Activated T-cell treated with anti-CD3 and anti-CD28 coated beads, Interleukin-2, amount 50 U/mL, for 24 hours (primary cell): Measurements from ENCODE around the gene LRP10.

Experiments
- DNase-seq: peaks from one replicate; pipeline ENCODE4 v3.0.0-alpha.2; 2020
- H3K27ac Mint-ChIP-seq: 2 replicates; pipeline ENCODE4 v1.8.0; 2020; ENCODE audit warnings: mild to moderate bottlenecking, mixed read lengths
- H3K27me3 Mint-ChIP-seq: 2 replicates; pipeline ENCODE4 v1.8.0; 2020; ENCODE audit warnings: mixed read lengths
- H3K36me3 Mint-ChIP-seq: 2 replicates; pipeline ENCODE4 v1.8.0; 2020; ENCODE audit warnings: low read depth, mixed read lengths
- H3K4me1 Mint-ChIP-seq: 2 replicates; pipeline ENCODE4 v1.8.0; 2020; ENCODE audit warnings: low read depth, mixed read lengths
- H3K4me3 Mint-ChIP-seq: 2 replicates; pipeline ENCODE4 v1.8.0; 2020; ENCODE audit warnings: mild to moderate bottlenecking, moderate library complexity, mixed read lengths
- H3K9me3 Mint-ChIP-seq: 2 replicates; pipeline ENCODE4 v1.8.0; 2020; ENCODE audit warnings: mixed read lengths

Gene LRP10

DNA sequence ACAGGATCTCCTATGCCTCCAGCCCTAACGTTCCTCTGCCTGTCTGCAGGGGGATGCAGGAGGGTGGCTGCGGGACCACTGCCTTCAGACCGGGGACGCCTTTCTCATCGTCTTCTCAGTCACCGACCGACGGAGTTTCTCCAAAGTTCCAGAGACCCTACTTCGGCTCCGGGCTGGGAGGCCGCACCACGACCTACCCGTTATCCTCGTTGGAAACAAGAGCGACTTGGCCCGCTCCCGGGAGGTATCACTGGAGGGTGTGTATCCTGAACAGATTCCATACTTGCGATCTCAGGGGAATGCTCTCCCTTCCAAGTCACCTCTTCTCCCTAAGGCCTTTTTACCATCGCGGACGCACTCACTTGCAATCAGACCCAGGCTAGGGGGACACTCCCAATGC is 14.4 kb downstream of the LRP10 start:
- Mint-ChIP-seq H3K4me1 (peaks cover 51% of the 10 kb centered on the region), H3K9me3 (no peaks in the 10 kb centered on the region), H3K27ac (no peak overlapping the region), H3K27me3 (no peaks in the 10 kb centered on the region), H3K36me3 (no peaks in the 10 kb centered on the region), H3K4me3 (peak overlapping the region; percentile 24)
- DNase-seq: no peak

DNA sequence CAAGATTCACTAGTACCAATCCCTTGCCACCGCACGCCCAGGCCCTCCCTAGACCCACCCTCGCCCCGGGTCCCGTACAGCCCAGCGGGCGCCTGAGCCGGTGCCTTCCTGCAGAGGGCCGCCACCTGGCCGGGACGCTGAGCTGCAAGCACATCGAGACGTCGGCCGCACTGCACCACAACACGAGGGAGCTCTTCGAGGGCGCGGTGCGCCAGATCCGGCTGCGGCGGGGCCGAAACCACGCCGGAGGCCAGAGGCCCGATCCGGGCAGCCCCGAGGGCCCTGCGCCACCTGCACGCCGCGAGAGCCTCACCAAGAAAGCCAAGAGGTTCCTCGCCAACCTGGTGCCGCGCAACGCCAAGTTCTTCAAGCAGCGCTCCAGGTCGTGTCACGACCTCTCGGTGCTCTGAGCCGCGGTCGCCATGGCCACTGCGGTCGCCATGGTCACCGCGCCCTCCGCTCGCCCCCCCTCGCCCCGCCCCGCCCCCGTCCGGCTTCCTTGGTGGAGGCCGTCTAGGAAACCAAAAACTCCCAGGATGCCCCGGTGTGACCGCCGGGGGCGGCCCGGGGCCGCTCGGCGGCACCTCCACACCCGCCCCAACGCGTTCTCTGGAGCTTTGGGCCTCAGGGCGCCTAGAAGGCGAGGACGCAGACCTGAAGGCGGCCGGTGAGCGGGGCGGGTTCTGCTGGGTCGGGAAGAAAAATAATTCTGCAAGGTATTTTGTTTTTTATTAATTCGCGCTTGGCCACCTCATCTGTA is 15.1 kb downstream of the LRP10 start:
- H3K4me3 Mint-ChIP-seq: peak overlapping the region; percentile 77
- H3K27ac Mint-ChIP-seq: peak overlapping the region; percentile 86
- H3K9me3 Mint-ChIP-seq: no peaks in the 10 kb centered on the region
- H3K4me1 Mint-ChIP-seq: peaks cover 51% of the 10 kb centered on the region
- H3K36me3 Mint-ChIP-seq: no peaks in the 10 kb centered on the region
- no peaks in the 10 kb centered on the region for H3K27me3 Mint-ChIP-seq
- DNase-seq: peak; percentile 81

DNA sequence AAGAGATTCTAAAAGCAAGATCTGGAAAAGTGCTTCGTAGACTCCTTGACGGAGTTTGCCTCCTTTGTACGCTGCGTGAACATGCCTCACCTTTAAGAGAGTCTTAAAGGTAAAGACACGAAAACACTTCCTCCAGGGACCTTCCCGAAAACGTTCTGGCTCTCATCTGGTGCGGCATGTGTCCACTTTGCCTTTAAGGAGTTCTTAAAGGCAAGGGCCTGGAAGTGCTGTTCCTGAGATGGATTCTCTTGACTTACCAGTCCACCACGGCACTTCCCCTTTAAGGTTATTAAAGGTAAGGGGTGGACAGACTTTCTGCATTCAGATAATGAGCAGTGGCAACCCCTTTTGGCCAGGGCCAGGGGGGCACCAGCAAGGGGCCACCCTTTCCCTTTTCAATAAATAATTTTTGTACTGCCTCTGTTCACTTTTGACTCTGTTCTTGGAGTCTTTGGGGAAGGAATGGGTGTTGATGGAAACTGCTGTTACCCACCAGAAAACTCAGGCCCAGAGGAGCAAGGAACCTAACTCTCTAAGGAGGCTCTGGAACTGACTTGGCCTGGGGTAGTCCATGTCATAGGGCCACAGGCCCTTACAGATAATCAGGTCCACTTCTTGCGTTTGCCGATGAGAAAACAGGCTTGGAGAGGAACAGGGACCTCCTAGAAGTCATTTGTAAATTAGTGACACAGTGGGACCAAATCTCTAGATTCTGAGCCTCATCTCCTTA is 15.9 kb downstream of the LRP10 start:
- H3K4me1 Mint-ChIP-seq: peaks cover 49% of the 10 kb centered on the region
- DNase-seq: no peak
- H3K36me3 Mint-ChIP-seq: no peaks in the 10 kb centered on the region

GRCh38 chr14:22887990-22888378 is 16.4 kb downstream of the LRP10 start:
- Mint-ChIP-seq H3K27ac (peak overlapping the region; percentile 48), H3K9me3 (no peaks in the 10 kb centered on the region), H3K27me3 (no peaks in the 10 kb centered on the region), H3K4me1 (peaks cover 45% of the 10 kb centered on the region), H3K36me3 (peaks cover under 1% of the 10 kb centered on the region), H3K4me3 (peak overlapping the region; percentile 77)
- DNase-seq: peak; percentile 70

More for the DNA sequence above, 15.9 kb downstream of the LRP10 start:
- Mint-ChIP-seq H3K4me3 (peak overlapping the region; percentile 77), H3K27ac (peak overlapping the region; percentile 86), H3K27me3 (no peaks in the 10 kb centered on the region), H3K9me3 (no peaks in the 10 kb centered on the region)

GRCh38 chr14:22888662-22889061 is 17.1 kb downstream of the LRP10 start:
- H3K4me3 Mint-ChIP-seq: no peak overlapping the region
- H3K27me3 Mint-ChIP-seq: no peaks in the 10 kb centered on the region
- H3K9me3 Mint-ChIP-seq: no peaks in the 10 kb centered on the region
- no peak for DNase-seq
- peaks cover 40% of the 10 kb centered on the region for H3K4me1 Mint-ChIP-seq
- H3K27ac Mint-ChIP-seq: no peak overlapping the region
- H3K36me3 Mint-ChIP-seq: peaks cover 4% of the 10 kb centered on the region

GRCh38 chr14:22890416-22890815 is 18.9 kb downstream of the LRP10 start:
- H3K4me1 Mint-ChIP-seq: peaks cover 32% of the 10 kb centered on the region
- peaks cover 4% of the 10 kb centered on the region for H3K36me3 Mint-ChIP-seq
- H3K27ac Mint-ChIP-seq: no peak overlapping the region
- no peak overlapping the region for H3K4me3 Mint-ChIP-seq
- no peak for DNase-seq
- H3K27me3 Mint-ChIP-seq: no peaks in the 10 kb centered on the region
- no peaks in the 10 kb centered on the region for H3K9me3 Mint-ChIP-seq

DNA sequence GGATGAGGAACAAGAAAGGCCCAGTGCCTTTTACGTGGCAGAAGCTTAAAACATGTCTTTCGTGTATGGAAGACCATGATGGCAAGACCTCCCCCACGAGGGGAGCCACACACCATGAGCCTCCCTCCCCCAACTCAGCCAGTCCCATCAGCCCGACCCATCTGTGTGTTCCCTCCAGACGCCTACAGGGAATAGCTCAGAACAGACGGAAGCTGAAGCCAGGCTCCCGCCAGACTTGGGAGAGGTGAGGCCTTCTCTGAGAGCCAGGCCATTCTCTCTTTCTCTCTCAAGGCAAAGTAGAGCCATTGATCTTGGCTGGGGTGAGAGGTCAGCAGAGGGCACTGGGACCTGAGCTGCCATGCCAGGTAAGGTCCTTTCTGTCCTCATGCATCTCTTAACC is 20.9 kb downstream of the LRP10 start:
- no peak overlapping the region for H3K27ac Mint-ChIP-seq
- H3K36me3 Mint-ChIP-seq: peaks cover 6% of the 10 kb centered on the region
- peaks cover 18% of the 10 kb centered on the region for H3K4me1 Mint-ChIP-seq
- H3K9me3 Mint-ChIP-seq: no peaks in the 10 kb centered on the region
- no peaks in the 10 kb centered on the region for H3K27me3 Mint-ChIP-seq
- DNase-seq: no peak
- no peak overlapping the region for H3K4me3 Mint-ChIP-seq

GRCh38 chr14:22893706-22894105 is 22.2 kb downstream of the LRP10 start:
- Mint-ChIP-seq H3K36me3 (peaks cover 17% of the 10 kb centered on the region), H3K4me3 (no peak overlapping the region), H3K27ac (no peak overlapping the region), H3K9me3 (no peaks in the 10 kb centered on the region), H3K4me1 (peaks cover 15% of the 10 kb centered on the region), H3K27me3 (no peaks in the 10 kb centered on the region)
- DNase-seq: no peak

DNA sequence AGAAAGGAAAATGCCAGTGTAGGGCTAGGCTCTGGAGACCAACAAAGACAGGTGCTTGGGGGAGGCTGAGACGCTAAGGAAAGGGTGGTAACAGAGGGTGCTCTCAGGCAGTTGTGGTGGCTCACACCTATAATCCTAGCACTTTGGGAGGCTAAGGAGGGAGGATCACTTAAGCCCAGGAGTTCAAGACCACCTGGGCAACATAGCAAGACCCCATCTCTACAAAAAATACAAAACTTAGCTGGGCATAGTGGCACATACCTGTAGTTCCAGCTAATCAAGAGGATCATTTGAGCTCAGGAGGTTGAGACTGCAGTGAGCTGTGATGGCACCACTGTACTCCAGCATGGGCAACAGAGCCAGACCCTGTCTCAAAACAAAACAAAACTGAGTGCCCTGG is 23.9 kb downstream of the LRP10 start:
- Mint-ChIP-seq H3K4me1 (peaks cover 15% of the 10 kb centered on the region), H3K36me3 (peaks cover 24% of the 10 kb centered on the region), H3K27ac (peak overlapping the region; percentile 48), H3K4me3 (no peak overlapping the region), H3K9me3 (no peaks in the 10 kb centered on the region), H3K27me3 (no peaks in the 10 kb centered on the region)
- DNase-seq: no peak

DNA sequence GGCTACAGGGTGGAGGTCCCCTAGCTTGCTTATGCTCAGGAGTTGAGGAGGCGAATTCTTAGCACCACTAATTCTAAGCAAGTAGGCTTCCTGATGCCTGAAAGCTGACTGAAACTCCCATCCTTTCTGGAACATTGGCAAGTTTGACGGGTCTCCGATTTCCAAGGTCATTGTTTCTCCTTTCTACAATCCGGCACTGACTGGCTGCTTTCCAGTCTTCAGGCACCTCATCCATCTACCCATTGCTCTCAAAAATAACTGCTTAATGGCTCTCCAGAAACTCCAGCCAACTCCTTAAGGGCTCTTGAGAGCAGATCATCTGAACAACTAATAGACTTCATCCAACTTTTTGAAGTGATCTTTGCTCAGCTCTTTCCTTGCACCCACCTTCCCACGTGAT is 24.8 kb downstream of the LRP10 start:
- H3K9me3 Mint-ChIP-seq: no peaks in the 10 kb centered on the region
- peaks cover 32% of the 10 kb centered on the region for H3K36me3 Mint-ChIP-seq
- DNase-seq: no peak
- H3K4me3 Mint-ChIP-seq: no peak overlapping the region
- H3K27me3 Mint-ChIP-seq: no peaks in the 10 kb centered on the region
- H3K27ac Mint-ChIP-seq: no peak overlapping the region
- H3K4me1 Mint-ChIP-seq: peaks cover 15% of the 10 kb centered on the region

GRCh38 chr14:22896760-22897159 is 25.2 kb downstream of the LRP10 start:
- H3K27ac Mint-ChIP-seq: no peak overlapping the region
- H3K27me3 Mint-ChIP-seq: no peaks in the 10 kb centered on the region
- H3K4me1 Mint-ChIP-seq: peaks cover 15% of the 10 kb centered on the region
- peaks cover 36% of the 10 kb centered on the region for H3K36me3 Mint-ChIP-seq
- H3K4me3 Mint-ChIP-seq: no peak overlapping the region
- DNase-seq: no peak
- H3K9me3 Mint-ChIP-seq: no peaks in the 10 kb centered on the region

DNA sequence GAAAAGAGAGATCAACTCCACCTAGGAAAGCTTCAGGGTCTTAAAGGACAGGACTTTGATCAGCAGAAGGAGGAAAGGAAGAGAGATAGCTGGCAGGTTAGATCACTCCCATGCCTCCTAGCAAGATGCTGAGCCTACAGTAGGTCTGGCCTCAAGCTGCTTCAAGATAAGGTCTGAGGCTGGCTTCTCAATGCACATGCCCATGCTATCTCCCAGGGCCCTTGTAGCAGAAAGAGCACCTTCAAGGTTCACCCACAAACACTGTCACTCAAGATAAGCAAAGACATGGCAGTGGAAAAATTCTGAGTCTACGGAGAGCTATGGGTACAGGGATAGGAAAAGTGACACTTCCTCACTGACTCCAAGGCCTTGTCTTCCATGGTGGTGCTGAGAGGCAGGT is 25.8 kb downstream of the LRP10 start:
- DNase-seq: no peak
- no peak overlapping the region for H3K4me3 Mint-ChIP-seq
- peaks cover 15% of the 10 kb centered on the region for H3K4me1 Mint-ChIP-seq
- H3K27me3 Mint-ChIP-seq: no peaks in the 10 kb centered on the region
- peak overlapping the region; percentile 34 for H3K27ac Mint-ChIP-seq
- peaks cover 42% of the 10 kb centered on the region for H3K36me3 Mint-ChIP-seq
- H3K9me3 Mint-ChIP-seq: no peaks in the 10 kb centered on the region

- peaks cover 49% of the 10 kb centered on the region for H3K36me3 Mint-ChIP-seq
- peak overlapping the region; percentile 86 for H3K27ac Mint-ChIP-seq
- no peaks in the 10 kb centered on the region for H3K9me3 Mint-ChIP-seq
- no peak for DNase-seq
- H3K27me3 Mint-ChIP-seq: no peaks in the 10 kb centered on the region
- no peak overlapping the region for H3K4me3 Mint-ChIP-seq
- peaks cover 15% of the 10 kb centered on the region for H3K4me1 Mint-ChIP-seq
Measured at GRCh38 chr14:22898302-22899090, 27.0 kb downstream of the LRP10 start.

DNA sequence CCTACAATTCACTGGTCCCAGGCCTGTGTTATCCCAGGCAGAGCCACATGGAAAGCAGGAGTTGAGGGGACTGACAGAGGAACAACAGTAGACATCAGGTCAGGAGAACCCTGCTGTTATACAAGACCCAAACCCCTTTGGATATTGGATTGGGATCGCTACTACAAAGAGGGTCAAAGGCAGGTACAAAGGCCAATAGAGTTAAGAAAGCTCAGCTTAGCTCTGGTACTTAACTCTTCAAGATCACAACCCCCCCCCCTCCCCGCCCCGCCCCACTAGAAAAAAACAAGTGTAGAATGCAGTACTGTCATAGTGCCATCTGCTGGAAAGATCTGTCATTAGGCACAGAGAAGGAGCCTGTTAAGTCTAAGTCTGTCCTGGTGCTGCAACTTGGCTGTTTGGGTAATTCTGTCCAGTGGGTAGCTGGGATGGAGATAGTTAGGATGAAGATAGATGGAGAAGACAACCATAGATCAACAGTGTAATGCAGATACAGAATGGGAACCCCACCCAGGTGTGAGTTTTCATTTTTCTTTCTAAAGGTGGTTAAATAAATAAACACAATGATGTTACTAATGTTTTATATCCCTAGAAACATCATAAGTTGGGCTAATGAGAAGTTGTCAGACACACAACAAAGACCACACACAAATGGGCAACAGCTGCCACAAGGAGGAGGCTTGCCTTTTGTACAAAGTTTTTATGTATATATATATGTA is 28.7 kb downstream of the LRP10 start:
- H3K36me3 Mint-ChIP-seq: peaks cover 67% of the 10 kb centered on the region
- no peaks in the 10 kb centered on the region for H3K27me3 Mint-ChIP-seq
- no peak for DNase-seq
- H3K27ac Mint-ChIP-seq: no peak overlapping the region
- H3K4me3 Mint-ChIP-seq: no peak overlapping the region
- no peaks in the 10 kb centered on the region for H3K9me3 Mint-ChIP-seq
- H3K4me1 Mint-ChIP-seq: peaks cover 15% of the 10 kb centered on the region
